ENCODE measurements around the gene CHCHD2. TPM values are rescaled to one million over a fixed set of nuclear protein-coding genes. Genes with fewer than 3 reads are reported as not detected.

CHCHD2 gene
- total and polyA plus RNA-seq, 2 of the 13 experiments (the other 11 are each of a cell fraction or from before 2014, with no cell fraction given): 330 to 572 TPM

DNA sequence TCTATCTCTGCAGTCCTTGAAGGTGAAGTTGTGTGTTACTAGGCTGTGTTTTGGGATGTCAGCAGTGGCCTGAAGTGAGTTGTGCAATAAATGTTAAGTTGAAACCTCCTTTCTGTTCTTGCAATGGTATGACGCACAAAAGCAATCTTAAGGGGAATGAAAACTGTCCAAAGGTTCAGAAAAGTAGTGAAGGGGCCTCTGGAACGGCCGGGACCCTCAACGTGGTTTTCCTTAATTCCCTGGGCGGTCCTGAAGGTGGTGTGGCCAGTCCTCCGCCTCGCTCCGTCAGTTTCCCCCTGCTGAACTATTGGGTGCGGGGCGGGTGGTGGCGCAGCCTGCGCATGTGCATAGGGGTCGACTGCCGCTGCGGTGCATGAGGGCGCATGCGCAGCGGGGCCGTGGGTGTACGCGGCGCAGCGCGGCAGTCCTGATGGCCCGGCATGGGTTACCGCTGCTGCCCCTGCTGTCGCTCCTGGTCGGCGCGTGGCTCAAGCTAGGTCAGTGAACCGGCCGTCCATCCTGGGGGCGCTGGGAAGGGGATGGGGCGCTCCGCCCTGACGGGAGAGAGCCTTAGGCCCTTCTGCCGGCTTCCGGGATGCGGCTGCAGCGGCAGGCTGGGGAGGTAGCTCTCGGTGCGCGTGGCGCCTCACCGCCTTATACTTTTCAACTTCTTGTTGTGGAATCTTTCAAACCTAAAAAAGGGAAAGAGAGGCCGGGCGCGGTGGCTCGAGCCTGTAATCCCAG lies 42.2 kb downstream of the CHCHD2 start, which contains the start of gene SUMF2 (continued):
- TF ChIP-seq FOXJ3 (CRISPR knock-in tag; IDR thresholded peaks at IDR 0.05; ENCODE audit: borderline replicate concordance) (no peak), DZIP1 (CRISPR knock-in tag; IDR thresholded peaks at IDR 0.05) (no peak; the same call in 1 of the 2 replicates), ZFP41 (CRISPR knock-in tag; IDR thresholded peaks at IDR 0.05; ENCODE audit: borderline replicate concordance) (no peak), ZBTB1 (CRISPR knock-in tag; IDR thresholded peaks at IDR 0.05; ENCODE audit: borderline replicate concordance) (no peak), NR2F6 (IDR thresholded peaks at IDR 0.05) (no peak), NR2F6 (CRISPR knock-in tag; IDR thresholded peaks at IDR 0.05) (peak; percentile 41; the same call in 1 of the 2 replicates), RFX1 (IDR thresholded peaks at IDR 0.05) (no peak), FOXC1 (CRISPR knock-in tag; IDR thresholded peaks at IDR 0.05; ENCODE audit: borderline replicate concordance) (peak; percentile 85; the same call in 1 of the 2 replicates), SATB2 (CRISPR knock-in tag; IDR thresholded peaks at IDR 0.05) (no peak), ETS1 (CRISPR knock-in tag; IDR thresholded peaks at IDR 0.05) (no peak), TCF7 (IDR thresholded peaks at IDR 0.05; ENCODE audit: low read depth) (no peak), MTA1 (CRISPR knock-in tag; IDR thresholded peaks at IDR 0.05; ENCODE audit: borderline replicate concordance) (peak; percentile 38; the same call in 1 of the 2 replicates)
- TF ChIP-seq, protein P1, sequence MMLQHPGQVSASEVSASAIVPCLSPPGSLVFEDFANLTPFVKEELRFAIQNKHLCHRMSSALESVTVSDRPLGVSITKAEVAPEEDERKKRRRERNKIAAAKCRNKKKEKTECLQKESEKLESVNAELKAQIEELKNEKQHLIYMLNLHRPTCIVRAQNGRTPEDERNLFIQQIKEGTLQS (CRISPR knock-in tag; IDR thresholded peaks at IDR 0.05): no peak
- TF ChIP-seq, protein P2, sequence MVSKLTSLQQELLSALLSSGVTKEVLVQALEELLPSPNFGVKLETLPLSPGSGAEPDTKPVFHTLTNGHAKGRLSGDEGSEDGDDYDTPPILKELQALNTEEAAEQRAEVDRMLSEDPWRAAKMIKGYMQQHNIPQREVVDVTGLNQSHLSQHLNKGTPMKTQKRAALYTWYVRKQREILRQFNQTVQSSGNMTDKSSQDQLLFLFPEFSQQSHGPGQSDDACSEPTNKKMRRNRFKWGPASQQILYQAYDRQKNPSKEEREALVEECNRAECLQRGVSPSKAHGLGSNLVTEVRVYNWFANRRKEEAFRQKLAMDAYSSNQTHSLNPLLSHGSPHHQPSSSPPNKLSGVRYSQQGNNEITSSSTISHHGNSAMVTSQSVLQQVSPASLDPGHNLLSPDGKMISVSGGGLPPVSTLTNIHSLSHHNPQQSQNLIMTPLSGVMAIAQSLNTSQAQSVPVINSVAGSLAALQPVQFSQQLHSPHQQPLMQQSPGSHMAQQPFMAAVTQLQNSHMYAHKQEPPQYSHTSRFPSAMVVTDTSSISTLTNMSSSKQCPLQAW (CRISPR knock-in tag; IDR thresholded peaks at IDR 0.05): no peak
- TF ChIP-seq, protein P3, sequence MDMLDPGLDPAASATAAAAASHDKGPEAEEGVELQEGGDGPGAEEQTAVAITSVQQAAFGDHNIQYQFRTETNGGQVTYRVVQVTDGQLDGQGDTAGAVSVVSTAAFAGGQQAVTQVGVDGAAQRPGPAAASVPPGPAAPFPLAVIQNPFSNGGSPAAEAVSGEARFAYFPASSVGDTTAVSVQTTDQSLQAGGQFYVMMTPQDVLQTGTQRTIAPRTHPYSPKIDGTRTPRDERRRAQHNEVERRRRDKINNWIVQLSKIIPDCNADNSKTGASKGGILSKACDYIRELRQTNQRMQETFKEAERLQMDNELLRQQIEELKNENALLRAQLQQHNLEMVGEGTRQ (IDR thresholded peaks at IDR 0.05; ENCODE audit: low read depth, low read length): no peak
- TF ChIP-seq, protein P3 (CRISPR knock-in tag; IDR thresholded peaks at IDR 0.05; ENCODE audit: borderline replicate concordance): no peak
- TF ChIP-seq, protein P4, sequence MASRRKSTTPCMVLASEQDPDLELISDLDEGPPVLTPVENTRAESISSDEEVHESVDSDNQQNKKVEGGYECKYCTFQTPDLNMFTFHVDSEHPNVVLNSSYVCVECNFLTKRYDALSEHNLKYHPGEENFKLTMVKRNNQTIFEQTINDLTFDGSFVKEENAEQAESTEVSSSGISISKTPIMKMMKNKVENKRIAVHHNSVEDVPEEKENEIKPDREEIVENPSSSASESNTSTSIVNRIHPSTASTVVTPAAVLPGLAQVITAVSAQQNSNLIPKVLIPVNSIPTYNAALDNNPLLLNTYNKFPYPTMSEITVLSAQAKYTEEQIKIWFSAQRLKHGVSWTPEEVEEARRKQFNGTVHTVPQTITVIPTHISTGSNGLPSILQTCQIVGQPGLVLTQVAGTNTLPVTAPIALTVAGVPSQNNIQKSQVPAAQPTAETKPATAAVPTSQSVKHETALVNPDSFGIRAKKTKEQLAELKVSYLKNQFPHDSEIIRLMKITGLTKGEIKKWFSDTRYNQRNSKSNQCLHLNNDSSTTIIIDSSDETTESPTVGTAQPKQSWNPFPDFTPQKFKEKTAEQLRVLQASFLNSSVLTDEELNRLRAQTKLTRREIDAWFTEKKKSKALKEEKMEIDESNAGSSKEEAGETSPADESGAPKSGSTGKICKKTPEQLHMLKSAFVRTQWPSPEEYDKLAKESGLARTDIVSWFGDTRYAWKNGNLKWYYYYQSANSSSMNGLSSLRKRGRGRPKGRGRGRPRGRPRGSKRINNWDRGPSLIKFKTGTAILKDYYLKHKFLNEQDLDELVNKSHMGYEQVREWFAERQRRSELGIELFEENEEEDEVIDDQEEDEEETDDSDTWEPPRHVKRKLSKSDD (CRISPR knock-in tag; IDR thresholded peaks at IDR 0.05; ENCODE audit: low read depth): peak; percentile 64; the same call in 1 of the 2 replicates

Measured in HepG2 (cell line).